Heart left ventricle (tissue), 16 donors: ENCODE results near the gene RHD. TPM values are rescaled to one million over a fixed set of nuclear protein-coding genes. Genes with fewer than 3 reads are reported as not detected.

ENCODE experiments used
- ATAC-seq, 4 donors: fragments of 200-7000 bp; cut with Tn5 transposase; one replicate each; pipeline ENCODE4 v1.9.1; 2020 to 2022; ENCODE audit warnings: moderate library complexity in 4 of 4, mild to moderate bottlenecking in 3 of 4, moderate number of reproducible peaks in 1 of 4
- DNase-seq, 5 donors: peaks; one replicate each; pipeline ENCODE4 v3.0.0-alpha.2; 2020
- H3K27ac ChIP-seq, 12 donors: fragments of 200-600 bp; sonication (generic) in 4 of 12; one replicate each; pipeline versions ENCODE4 v1.5.0 to v1.8.0; 2016 to 2022; ENCODE audit warnings: mild to moderate bottlenecking in 2 of 12
- H3K27me3 ChIP-seq, 9 donors: fragments of 200-600 bp; sonication (generic) in 2 of 9; one replicate each; pipeline versions ENCODE4 v1.5.1 to v1.8.0; 2016 to 2022; ENCODE audit warnings: mild to moderate bottlenecking in 3 of 9
- H3K36me3 ChIP-seq, 9 donors: fragments of 200-600 bp; sonication (generic) in 2 of 9; one replicate each; pipeline versions ENCODE4 v1.5.0 to v1.8.0; 2018 to 2022; ENCODE audit warnings: mild to moderate bottlenecking in 2 of 9
- H3K4me1 ChIP-seq, 12 donors: fragments of 200-600 bp; sonication (generic) in 4 of 12; one replicate each; pipeline versions ENCODE4 v1.5.0 to v1.8.0; 2016 to 2022; ENCODE audit warnings: mild to moderate bottlenecking in 3 of 12
- H3K4me3 ChIP-seq, 12 donors: fragments of 200-600 bp; sonication (generic) in 4 of 12; one replicate each; pipeline versions ENCODE4 v1.5.0 to v1.8.0; 2017 to 2022; ENCODE audit warnings: mild to moderate bottlenecking in 9 of 12, moderate library complexity in 4 of 12
- H3K9me3 ChIP-seq, 12 donors: fragments of 200-600 bp; sonication (generic) in 4 of 12; one replicate each; pipeline versions ENCODE4 v1.5.0 to v1.8.0; 2016 to 2022; ENCODE audit warnings: mild to moderate bottlenecking in 1 of 12
- CTCF ChIP-seq, 12 donors: fragments of 200-600 bp; sonication (generic) in 4 of 12; IDR thresholded peaks; one replicate each; pipeline versions ENCODE4 v1.5.0 to v1.8.0; 2018 to 2022; ENCODE audit warnings: antibody characterized with exemption in 12 of 12, mild to moderate bottlenecking in 5 of 12
- POLR2A ChIP-seq, 2 donors: fragments of 450-650 bp; IDR thresholded peaks; one replicate each; pipeline ENCODE4 v1.6.1; 2017; ENCODE audit warnings: antibody characterized with exemption in 2 of 2, mild to moderate bottlenecking in 2 of 2, moderate library complexity in 2 of 2
- WGBS, 4 donors: extraction: QIAGEN DNeasy Blood & Tissue Kit in 2 of 4; methylation state at CpG; one replicate each; pipeline versions ENCODE4 v1.1.5 to v1.1.7; 2013 to 2018; 5-methylcytosine and 5-hydroxymethylcytosine counted together
- intact Hi-C, 10 donors: fragments of 100-400 bp; cut with DNase I; formaldehyde crosslinking; loops; one replicate each; pipeline versions ENCODE4 v1.11.1 to v1.14.2; 2022
- polyA plus RNA-seq, 2 donors: library from polyadenylated mRNA; stranded (reverse); fragments of 200-250 nt; gene quantifications; one replicate each; pipeline ENCODE4 v1.2.3, GENCODE V29; 2013
- total RNA-seq, 9 donors: library from RNA; depleted of rRNA in 2 of 9; stranded (reverse); fragments of >200 nt in 2 of 9; fragmentation: NEBNext Ultra II Directional in 3 of 9; extraction: Animal tissue kit (Norgen Biotek cat#: 25700) in 3 of 9; gene quantifications; one replicate each; pipeline versions ENCODE4 v1.1.0 to v1.2.4, GENCODE V29; 2016 to 2023
- donor health status: ischemic (EF 13 %, LVEDD 7.1; RV severe dilation, severe dysfunction).
- donor health status: healthy with polysubstance abuse.
- donor health status: DM: no; HTN: yes; CAD: no.
- donor health status: DM: no; HTN: no; CAD: no.
- donor health status: ischemic (EF 25% LVEDD 6.9; RV normal size, moderate dysfunction).
- donor health status: ischemic (EF 25% LVEDD 5.7; RV mildly dilated, moderate dysfunction).
- donor health status: healthy.
- donor health status: DM: yes; HTN: yes; CAD: no.
- donor health status: ischemic (EF 35%, LVEDD 5.7; RV mildly dilated, moderate dysfunction).
- donor health status: nonischemic (EF 11% LVEDD 7.7; RV severe dilation, severe dysfunction).
- donor health status: DM: yes; HTN: yes; CAD: no.
- donor health status: PGD.
- donor health status: ischemic (EF 29% LVEDD 5.4; RV normal size, mild dysfunction).
- donor health status: nonischemic (EF 23%, LVEDD 6.1; RV moderate dilation, normal function).

Gene RHD
- total and polyA plus RNA-seq, 11 donors: not detected

GRCh38 chr1:25343872-25344271 is 71.6 kb downstream of the RHD start:
- TF ChIP-seq CTCF (IDR thresholded peaks at IDR 0.05) (no peak), POLR2A (IDR thresholded peaks at IDR 0.05) (no peak)
- 70 to 82% (median 72%) methylated on average over 4 of the region's 4 CpGs for WGBS, 4 donors
- Histone ChIP-seq H3K9me3 (no peaks in the 10 kb centered on the region), H3K4me1 (peaks cover 0 to 38% (median 25%) of the 10 kb centered on the region in 12 donors), H3K36me3 (peaks cover 0 to 69% (median 58%) of the 10 kb centered on the region in 9 donors), H3K27ac (no peak overlapping the region), H3K4me3 (no peak overlapping the region), H3K27me3 (no peaks in the 10 kb centered on the region)
- DNase-seq: no peak
- intact Hi-C loops: loop anchor here in 2 of 10 donors (5.0 to 10.0 kb wide), 2 partner anchors 92 to 679 kb away; no protein-coding TSS in a partner anchor
- no peak for ATAC-seq

DNA sequence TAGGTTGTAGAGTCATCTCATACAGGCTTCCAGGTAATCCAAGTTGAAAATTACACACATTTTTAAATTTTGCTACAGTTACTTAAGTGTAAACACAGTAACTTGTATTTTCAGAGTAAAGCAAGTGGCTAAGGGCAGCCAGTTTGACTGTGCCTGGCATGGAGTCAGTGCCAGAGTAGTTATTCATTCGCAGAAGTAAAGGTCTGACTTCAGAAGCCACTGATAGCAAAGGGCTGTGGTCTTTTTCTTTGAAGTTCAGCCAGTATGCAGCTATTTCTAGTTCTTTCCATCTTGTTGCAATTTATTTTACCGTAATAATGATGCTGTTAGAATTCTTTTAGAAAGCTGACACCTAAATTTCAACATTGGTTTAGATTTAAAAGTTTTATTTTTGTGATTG is 75.2 kb downstream of the RHD start:
- H3K4me1 ChIP-seq: peaks cover 0 to 16% (median 1%) of the 10 kb centered on the region in 12 donors
- no peak overlapping the region for H3K4me3 ChIP-seq
- peaks cover 0 to 100% (median 76%) of the 10 kb centered on the region in 9 donors for H3K36me3 ChIP-seq
- no peaks in the 10 kb centered on the region for H3K27me3 ChIP-seq
- intact Hi-C loops: loop anchor here in 1 of 10 donors (10.0 kb wide), 1 partner anchor 683 kb away; no protein-coding TSS in a partner anchor
- H3K27ac ChIP-seq: no peak overlapping the region
- H3K9me3 ChIP-seq: no peaks in the 10 kb centered on the region
- ATAC-seq (peak in 2 of 4 donors; percentile 49 to 51), DNase-seq (no peak)
- WGBS, 4 donors: 59 to 74% (median 68%) methylated on average over 2 of the region's 2 CpGs
- no peak for TF ChIP-seq POLR2A (IDR thresholded peaks at IDR 0.05)
- TF ChIP-seq CTCF (IDR thresholded peaks at IDR 0.05): no peak

- DNase-seq: no peak
- Histone ChIP-seq H3K36me3 (peaks cover 0 to 100% (median 78%) of the 10 kb centered on the region in 9 donors), H3K4me3 (no peak overlapping the region), H3K9me3 (no peaks in the 10 kb centered on the region), H3K27ac (no peak overlapping the region), H3K4me1 (peaks cover 0 to 16% (median 0%) of the 10 kb centered on the region in 12 donors), H3K27me3 (no peaks in the 10 kb centered on the region)
- intact Hi-C loops: loop anchor here in 1 of 10 donors (10.0 kb wide), 1 partner anchor 685 kb away; no protein-coding TSS in a partner anchor
- TF ChIP-seq CTCF (IDR thresholded peaks at IDR 0.05) (no peak), POLR2A (IDR thresholded peaks at IDR 0.05) (no peak)
- no peak for ATAC-seq
- WGBS, 4 donors: 92 to 94% (median 93%) methylated on average over 3 of the region's 3 CpGs
Observed at GRCh38 chr1:25349606-25350005, 77.3 kb downstream of the RHD start.

DNA sequence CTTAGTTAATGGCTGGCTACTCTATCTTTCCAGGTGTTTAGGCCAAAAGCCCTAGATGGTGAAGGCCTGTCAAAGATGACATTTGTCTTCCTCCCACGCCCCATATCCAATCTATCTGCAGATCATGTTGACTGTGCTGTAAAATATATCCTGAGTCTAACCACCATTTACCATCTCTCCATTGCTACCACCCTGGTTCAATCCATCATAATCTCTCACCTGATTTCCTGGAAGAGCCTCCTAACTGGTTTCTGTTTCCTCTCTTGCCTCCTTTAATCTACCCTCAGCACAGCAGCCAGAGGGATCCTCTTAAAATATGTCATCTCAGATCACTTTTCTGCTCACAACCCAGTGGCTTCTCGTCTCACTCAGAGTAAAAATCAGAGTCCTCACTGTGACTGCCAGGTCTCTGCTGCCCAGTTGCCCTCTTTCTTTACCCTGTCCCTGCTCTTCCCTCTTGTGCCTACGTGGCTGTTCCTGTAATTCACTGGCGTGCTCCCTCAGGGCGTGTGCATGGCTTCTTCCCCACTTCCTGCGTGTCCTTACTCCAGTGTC is 83.6 kb downstream of the RHD start:
- Histone ChIP-seq H3K27ac (peak overlapping the region in 1 of 12 donors; percentile 34), H3K4me3 (no peak overlapping the region), H3K4me1 (peaks cover 0 to 22% (median 0%) of the 10 kb centered on the region in 12 donors), H3K9me3 (no peaks in the 10 kb centered on the region), H3K36me3 (peaks cover 0 to 96% (median 91%) of the 10 kb centered on the region in 9 donors), H3K27me3 (no peaks in the 10 kb centered on the region)
- WGBS, 4 donors: 62 to 72% (median 65%) methylated on average over 6 of the region's 6 CpGs
- ATAC-seq (no peak), DNase-seq (no peak)
- intact Hi-C loops: no loop called here
- TF ChIP-seq POLR2A (IDR thresholded peaks at IDR 0.05): no peak
- no peak for TF ChIP-seq CTCF (IDR thresholded peaks at IDR 0.05)
